ENCODE results near the gene KRTAP4-2.
"Not testable (repeated sequence)": the region's sequence is repeated elsewhere in the genome, so short reads cannot be mapped to it uniquely, and the experiment has no call there.

Gene KRTAP4-2

DNA sequence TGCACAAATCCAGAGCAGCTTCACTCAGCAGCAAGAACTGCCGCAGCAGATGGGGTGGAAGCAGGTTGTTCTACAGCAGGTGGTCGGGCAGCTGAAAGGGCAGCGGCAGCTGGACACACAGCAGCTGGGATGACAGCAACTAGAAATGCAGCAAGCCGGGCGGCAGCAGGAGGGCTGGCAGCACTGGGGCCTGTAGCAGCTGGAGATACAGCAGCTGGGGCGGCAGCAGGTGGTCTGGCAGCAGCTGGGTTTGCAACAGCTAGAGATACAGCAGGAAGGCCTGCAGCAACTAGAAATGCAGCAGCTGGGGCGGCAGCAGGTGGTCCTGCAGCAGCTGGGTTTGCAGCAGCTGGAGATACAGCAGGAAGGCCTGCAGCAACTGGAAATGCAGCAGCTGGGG is 10.5 kb downstream of the KRTAP4-2 start:
- no peak for DNase-seq (ENCODE audit: low read depth, low spot score)
- no peak overlapping the region for H3K27ac ChIP-seq

GRCh38 chr17:41163828-41164227 is 14.2 kb downstream of the KRTAP4-2 start:
- no peak for DNase-seq (ENCODE audit: low read depth, low spot score)
- no peak overlapping the region for H3K27ac ChIP-seq

DNA sequence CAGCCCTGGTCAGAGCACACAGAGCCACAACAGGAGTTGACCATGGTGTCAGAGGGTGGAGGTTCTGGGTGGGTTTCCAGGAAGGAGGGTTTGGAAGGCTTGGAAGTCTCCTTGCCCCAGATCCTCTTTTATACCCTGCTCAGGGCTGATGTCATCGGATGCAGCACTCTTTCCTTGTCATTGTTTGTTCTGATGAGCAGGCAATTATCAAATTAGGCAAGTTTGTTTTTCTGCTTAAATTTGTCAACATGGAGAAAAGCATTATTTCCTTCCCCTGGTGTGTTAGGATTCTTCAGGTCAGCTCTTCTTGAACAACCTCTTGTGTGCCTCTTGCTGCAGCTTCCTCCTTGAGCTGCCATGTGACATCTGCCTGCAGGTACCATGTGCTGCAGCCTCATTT is 17.4 kb downstream of the KRTAP4-2 start, which contains the start of gene KRTAP4-4:
KRTAP4-4 (minus strand) TSS at position 101 of the 400 bp plus-strand sequence; CDS start at position 44, 57 bp downstream.
- H3K27ac ChIP-seq, result no peak within 1 kb of the TSS
- no peak for DNase-seq (ENCODE audit: low read depth, low spot score)

- H3K27ac ChIP-seq; DNase-seq (ENCODE audit: low read depth, low spot score): not testable (repeated sequence)
These were observed 17.8 kb downstream of the KRTAP4-2 start for GRCh38 chr17:41160190-41160589.

DNA sequence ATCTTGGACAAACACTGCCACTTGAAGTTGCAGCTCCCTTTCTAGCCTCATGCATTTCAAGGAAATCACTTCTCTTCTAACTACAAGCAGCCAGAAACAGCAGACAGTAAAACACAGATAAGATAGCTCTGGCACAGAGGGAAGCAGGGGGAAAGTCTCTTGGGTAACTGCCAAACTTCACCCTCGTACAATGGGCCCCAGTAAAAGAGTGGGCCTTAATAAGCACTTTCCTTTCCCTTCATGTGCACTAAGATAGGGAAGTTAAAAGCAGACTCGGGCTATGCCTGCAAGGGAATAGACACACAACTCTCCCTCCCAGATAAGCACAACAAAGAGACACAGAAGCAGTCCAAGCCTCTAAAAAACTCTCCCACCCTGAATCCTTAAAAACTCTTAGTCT is 24.2 kb downstream of the KRTAP4-2 start:
- no peak for DNase-seq (ENCODE audit: low read depth, low spot score)
- no peak overlapping the region for H3K27ac ChIP-seq

DNA sequence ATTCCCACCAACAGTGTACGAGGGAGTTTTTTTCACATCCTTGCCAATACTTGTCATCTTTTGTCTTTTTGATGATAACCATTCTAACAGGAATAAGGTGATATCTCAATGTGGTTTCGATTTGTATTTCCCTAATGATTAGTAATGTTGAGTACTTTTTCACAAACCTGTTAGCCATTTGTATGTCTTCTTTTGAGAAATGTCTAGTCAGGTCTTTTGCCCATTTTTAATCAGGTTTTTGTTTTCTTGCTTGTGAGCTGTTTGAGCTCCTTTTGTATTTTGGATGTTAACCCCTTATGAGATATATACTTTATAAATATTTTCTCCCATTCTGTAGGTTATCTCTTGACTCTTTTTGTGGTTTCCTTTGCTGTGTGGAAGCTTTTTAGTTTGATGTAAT is 26.5 kb downstream of the KRTAP4-2 start:
- no peak for DNase-seq (ENCODE audit: low read depth, low spot score)
- no peak overlapping the region for H3K27ac ChIP-seq

GRCh38 chr17:41150026-41150425 is 28.0 kb downstream of the KRTAP4-2 start:
- no peak for DNase-seq (ENCODE audit: low read depth, low spot score)
- H3K27ac ChIP-seq, result no peak overlapping the region

DNA sequence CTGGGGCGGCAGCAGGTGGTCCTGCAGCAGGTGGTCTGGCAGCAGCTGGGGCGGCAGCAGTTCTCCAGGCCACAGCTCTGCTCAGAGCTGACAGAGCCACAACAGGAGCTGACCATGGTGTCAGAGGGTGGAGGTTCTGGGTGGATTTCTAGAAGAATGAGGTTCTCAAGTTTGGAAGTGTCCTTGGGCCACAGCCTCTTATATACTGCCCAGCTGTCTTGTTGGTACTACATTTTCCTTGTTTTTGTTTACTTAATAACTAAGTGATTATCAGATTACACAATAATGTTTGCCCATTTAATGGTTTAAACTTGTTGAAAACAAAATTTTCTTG is 28.4 kb downstream of the KRTAP4-2 start, which contains the start of gene KRTAP4-5:
KRTAP4-5 (minus strand) TSS at position 174 of the 334 bp plus-strand sequence; CDS start at position 116, 58 bp downstream.
- no peak within 1 kb of the TSS for H3K27ac ChIP-seq
- DNase-seq (ENCODE audit: low read depth, low spot score), result no peak

DNA sequence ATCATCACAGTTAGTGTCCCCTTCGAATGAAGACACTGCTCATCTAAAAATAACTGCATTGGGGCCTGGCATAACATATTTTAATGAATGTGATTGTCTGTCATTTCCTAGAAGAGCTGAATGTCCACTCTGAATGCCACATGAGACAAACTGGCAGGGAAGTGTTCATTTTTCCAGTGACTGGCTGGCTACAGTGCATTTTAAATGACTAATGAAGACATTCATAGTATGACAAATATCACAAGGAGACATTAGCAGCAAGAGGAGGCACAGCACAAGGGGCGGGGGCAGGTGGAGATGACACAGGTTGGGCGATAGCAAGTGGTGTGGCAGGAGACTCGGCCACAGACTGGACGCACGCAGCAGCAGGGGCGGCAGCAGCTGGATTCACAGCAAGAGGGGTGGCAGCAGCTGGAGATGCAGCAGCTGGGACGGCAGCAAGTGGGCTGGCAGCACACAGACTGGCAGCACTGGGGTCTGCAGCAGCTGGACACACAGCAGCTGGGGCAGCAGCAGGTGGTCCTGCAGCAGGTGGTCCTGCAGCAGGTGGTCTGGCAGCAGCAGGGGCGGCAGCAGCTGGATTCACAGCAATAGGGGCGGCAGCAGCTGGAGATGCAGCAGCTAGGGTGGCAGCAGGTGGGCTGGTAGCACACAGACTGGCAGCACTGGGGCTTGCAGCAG is 28.9 kb downstream of the KRTAP4-2 start:
- not testable (repeated sequence) for H3K27ac ChIP-seq; DNase-seq (ENCODE audit: low read depth, low spot score)

GRCh38 chr17:41147531-41148204 is 30.4 kb downstream of the KRTAP4-2 start:
- no peak for DNase-seq (ENCODE audit: low read depth, low spot score)
- no peak overlapping the region for H3K27ac ChIP-seq

DNA sequence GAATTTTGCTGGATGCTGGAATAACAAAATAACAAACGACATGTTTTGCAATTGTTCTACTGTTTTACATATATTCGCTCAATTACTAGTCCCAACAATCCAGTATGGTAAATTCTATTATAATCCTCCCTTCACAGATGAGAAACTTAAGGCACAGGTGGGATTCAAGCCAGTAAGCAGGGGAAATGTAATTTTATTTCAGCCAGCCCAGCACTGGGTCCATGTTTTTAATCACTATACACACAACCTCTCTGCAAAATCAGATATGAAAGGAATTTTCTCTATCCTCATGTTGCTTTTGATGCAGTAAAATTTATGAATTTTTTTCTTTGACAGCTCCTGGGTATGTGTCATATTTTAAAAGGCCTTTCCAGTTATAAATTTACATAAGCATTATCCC is 32.8 kb downstream of the KRTAP4-2 start:
- DNase-seq (ENCODE audit: low read depth, low spot score), result no peak
- no peak overlapping the region for H3K27ac ChIP-seq

DNA sequence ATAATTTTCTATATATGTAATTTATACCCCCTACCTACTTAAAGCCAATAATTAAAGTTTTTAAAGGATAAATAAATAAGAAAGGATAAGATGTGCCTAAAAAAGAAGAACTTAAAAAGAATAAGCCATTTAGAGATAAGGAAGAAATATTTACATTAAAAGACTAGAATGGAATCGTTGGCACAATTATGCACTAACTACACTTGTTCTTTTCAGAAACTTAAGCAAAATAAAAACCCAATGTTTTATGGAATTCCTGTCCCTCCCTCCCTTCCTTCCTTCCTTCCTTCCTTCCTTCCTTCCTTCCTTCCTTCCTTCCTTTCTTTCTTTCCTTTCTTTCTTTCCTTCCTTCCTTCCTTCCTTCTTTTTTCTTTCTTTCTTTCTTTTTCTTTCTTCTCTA is 33.2 kb downstream of the KRTAP4-2 start:
- DNase-seq (ENCODE audit: low read depth, low spot score), result no peak
- no peak overlapping the region for H3K27ac ChIP-seq

GRCh38 chr17:41141361-41141760 is 36.7 kb downstream of the KRTAP4-2 start:
- H3K27ac ChIP-seq, result peak overlapping the region; percentile 55
- DNase-seq (ENCODE audit: low read depth, low spot score), result no peak

DNA sequence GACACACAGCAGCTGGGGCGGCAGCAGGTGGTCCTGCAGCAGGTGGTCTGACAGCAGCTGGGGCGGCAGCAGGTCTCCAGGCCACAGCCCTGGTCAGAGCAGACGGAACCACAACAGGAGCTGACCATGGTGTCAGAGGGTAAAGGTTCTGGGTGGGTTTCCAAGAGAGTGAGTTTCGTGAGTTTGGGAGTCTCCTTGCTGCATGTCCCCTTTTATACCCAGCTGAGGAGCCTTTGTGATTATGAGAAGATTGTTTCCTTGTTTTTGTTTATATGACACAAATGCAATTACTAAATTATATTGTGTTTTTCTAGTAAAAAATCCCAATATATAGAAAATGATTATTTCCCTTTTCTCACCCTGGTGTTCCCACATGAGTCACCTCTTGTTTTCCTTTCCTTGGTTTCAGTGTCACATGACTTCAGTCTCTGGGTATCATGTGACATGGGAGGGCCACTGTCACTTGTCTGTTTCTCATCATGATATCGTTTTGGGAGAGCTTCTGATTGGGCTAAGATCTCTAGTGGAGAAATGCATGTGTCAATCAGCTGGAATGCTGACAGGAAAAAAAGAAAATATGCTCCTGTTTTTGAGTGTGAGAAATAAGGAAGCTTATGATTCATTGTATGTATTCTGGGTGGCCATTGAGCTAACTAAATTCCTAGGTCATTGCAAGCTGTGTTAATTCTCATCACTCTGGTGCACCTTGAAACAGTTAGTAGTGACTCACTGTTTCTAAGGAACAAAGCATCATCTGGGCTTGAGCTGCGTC is 37.5 kb downstream of the KRTAP4-2 start, which contains the start of gene KRTAP4-6:
KRTAP4-6 (minus strand) TSS at position 185 of the 772 bp plus-strand sequence; CDS start at position 128, 57 bp downstream.
- peak; percentile 95 for DNase-seq (ENCODE audit: low read depth, low spot score)
- H3K27ac ChIP-seq, result peak within 1 kb of the TSS; percentile 55

GRCh38 chr17:41139865-41140264 is 38.2 kb downstream of the KRTAP4-2 start:
- H3K27ac ChIP-seq, result peak overlapping the region; percentile 55
- not testable (repeated sequence) for DNase-seq (ENCODE audit: low read depth, low spot score)

- H3K27ac ChIP-seq, result no peak overlapping the region
- no peak for DNase-seq (ENCODE audit: low read depth, low spot score)
These were observed 43.9 kb downstream of the KRTAP4-2 start for GRCh38 chr17:41133880-41134735.

- peak overlapping the region; percentile 69 for H3K27ac ChIP-seq
- DNase-seq (ENCODE audit: low read depth, low spot score), result peak; percentile 67
These were observed 46.0 kb downstream of the KRTAP4-2 start for GRCh38 chr17:41131979-41132378.

Data from epithelial cell of prostate (primary cell).